Measurements from ENCODE around the gene WDR44. TPM values are rescaled to one million over a fixed set of nuclear protein-coding genes. Genes with fewer than 3 reads are reported as not detected.

WDR44 gene
- total and polyA plus RNA-seq, 7 donors: 3.0 to 23.2 (median 17.0) TPM

DNA sequence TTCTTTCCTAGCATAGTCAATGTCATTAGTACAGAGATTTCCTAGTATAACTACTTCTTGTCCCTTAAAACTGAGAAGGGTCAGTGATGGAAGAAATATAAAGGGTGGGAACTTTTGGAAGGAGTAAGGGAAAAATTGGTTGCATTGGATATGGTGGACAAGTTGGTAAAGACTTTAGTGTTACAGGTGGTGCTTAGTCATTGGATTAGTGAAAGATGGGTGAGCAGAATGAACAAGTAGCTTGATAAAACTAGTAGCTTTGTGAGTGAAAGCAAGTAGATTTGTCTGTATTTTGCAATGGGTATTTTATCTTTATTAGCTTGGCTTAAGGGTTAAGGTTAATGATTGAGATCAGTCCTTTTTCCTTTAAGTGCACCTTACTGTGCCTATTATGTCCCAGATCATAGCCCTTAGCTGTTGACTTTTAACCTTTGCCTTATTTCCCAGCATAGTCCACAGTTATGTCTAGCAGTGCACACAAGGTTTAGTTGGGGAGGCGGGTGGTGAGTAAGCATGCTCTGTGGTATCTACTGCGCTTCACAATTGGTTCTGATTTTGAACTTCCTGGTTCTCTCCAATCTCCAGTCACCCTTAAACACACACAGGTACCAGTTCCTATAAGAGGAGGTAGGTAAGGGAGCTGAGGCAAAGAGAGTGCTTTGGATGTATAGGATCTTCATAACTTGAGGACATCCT, 9.5 kb downstream of the WDR44 start:
- no peak for TF ChIP-seq POLR2A (IDR thresholded peaks at IDR 0.05)
- H3K36me3 ChIP-seq: no peaks in the 10 kb centered on the region
- peaks cover 0 to 14% (median 6%) of the 10 kb centered on the region in 4 donors for H3K4me1 ChIP-seq
- no peak overlapping the region for H3K27ac ChIP-seq
- no peaks in the 10 kb centered on the region for H3K9me3 ChIP-seq
- peaks cover 0 to 3% (median 0%) of the 10 kb centered on the region in 3 donors for H3K27me3 ChIP-seq
- intact Hi-C loops (cut with DNase I): no loop called here
- no peak for DNase-seq
- no peak overlapping the region for H3K4me3 ChIP-seq
- 72 to 86% methylated on average over 2 of the region's 2 CpGs for WGBS, 2 donors

DNA sequence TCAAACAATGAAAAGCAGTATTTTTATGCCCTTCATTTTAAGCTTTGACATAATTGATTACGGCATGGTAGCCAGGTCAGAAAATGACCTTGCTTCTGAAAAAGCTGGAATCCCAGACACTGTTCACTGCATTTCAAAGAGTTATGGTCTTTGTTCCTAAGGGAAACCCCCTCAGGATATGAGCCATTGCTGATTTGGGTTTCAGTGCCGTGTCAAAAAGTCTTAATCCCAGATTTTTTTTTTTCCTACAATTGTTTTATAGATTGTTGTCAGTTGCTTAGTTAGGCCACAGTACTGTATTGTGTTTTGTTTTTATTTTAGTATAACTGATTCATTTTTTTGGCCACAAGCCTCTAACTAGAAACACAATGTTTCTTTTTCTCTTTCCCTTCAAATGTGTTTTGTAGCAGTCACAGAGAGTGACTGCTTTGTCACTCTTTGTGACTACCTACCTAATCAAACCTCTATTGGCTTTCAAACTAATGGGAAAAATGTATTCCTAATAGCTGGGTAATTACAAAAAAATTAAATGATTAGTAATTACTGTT, 10.3 kb downstream of the WDR44 start:
- intact Hi-C loops (cut with DNase I): no loop called here
- WGBS, 2 donors: 48 to 82% methylated on average over 2 of the region's 2 CpGs
- H3K9me3 ChIP-seq: no peaks in the 10 kb centered on the region

DNA sequence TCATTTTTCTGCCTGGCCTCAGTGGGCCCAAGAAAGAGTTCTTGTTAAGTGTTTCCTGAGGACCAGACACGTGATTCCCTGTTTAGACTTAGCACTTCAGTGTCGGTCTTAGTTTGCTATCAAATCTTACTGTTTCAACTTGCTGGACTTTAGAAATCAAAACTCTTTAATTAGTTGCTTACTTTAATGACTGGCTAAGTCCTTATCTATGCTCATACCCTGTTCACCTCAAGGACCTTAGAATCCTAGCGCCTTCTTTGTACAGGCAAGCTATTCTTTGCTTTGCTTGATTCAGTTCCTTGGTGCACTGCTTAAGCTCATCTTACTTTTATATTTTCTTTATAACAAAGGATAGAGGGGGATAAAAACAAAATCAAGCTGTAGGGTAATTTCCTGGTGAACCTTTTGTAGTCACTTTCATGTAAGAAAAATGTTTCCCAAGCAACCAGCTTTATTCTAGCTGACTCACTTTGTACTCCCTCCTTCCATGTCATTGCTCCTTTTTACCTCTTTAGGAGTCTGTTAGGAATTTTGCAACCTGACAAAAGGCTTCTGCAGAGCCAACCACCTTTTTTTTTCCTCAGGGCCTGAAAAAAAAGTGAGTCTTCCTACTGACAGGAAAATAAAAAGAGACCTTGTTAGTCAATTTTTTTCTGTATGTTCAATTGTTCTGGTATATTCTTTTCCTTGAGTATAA, 14.7 kb downstream of the WDR44 start:
- no peak overlapping the region for H3K27ac ChIP-seq
- no peaks in the 10 kb centered on the region for H3K4me1 ChIP-seq
- H3K4me3 ChIP-seq: no peak overlapping the region
- H3K9me3 ChIP-seq: no peaks in the 10 kb centered on the region
- no peak for DNase-seq
- intact Hi-C loops (cut with DNase I): no loop called here
- no peaks in the 10 kb centered on the region for H3K36me3 ChIP-seq
- TF ChIP-seq POLR2AphosphoS5 (IDR thresholded peaks at IDR 0.05): no peak
- TF ChIP-seq POLR2A (IDR thresholded peaks at IDR 0.05): no peak
- TF ChIP-seq, protein P1, sequence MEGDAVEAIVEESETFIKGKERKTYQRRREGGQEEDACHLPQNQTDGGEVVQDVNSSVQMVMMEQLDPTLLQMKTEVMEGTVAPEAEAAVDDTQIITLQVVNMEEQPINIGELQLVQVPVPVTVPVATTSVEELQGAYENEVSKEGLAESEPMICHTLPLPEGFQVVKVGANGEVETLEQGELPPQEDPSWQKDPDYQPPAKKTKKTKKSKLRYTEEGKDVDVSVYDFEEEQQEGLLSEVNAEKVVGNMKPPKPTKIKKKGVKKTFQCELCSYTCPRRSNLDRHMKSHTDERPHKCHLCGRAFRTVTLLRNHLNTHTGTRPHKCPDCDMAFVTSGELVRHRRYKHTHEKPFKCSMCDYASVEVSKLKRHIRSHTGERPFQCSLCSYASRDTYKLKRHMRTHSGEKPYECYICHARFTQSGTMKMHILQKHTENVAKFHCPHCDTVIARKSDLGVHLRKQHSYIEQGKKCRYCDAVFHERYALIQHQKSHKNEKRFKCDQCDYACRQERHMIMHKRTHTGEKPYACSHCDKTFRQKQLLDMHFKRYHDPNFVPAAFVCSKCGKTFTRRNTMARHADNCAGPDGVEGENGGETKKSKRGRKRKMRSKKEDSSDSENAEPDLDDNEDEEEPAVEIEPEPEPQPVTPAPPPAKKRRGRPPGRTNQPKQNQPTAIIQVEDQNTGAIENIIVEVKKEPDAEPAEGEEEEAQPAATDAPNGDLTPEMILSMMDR (IDR thresholded peaks at IDR 0.05): no peak
- TF ChIP-seq EP300 (IDR thresholded peaks at IDR 0.05): no peak
- WGBS, 2 donors: 82 to 88% methylated on average over 3 of the region's 3 CpGs
- H3K27me3 ChIP-seq: no peaks in the 10 kb centered on the region

More for the DNA sequence above, 10.3 kb downstream of the WDR44 start:
- no peak for TF ChIP-seq POLR2A (IDR thresholded peaks at IDR 0.05)
- TF ChIP-seq POLR2AphosphoS5 (IDR thresholded peaks at IDR 0.05): no peak
- TF ChIP-seq, protein P1 (IDR thresholded peaks at IDR 0.05): no peak
- TF ChIP-seq EP300 (IDR thresholded peaks at IDR 0.05): no peak
- DNase-seq: no peak
- H3K4me1 ChIP-seq: peaks cover 0 to 9% (median 2%) of the 10 kb centered on the region in 4 donors
- no peak overlapping the region for H3K4me3 ChIP-seq
- H3K27ac ChIP-seq: no peak overlapping the region
- no peaks in the 10 kb centered on the region for H3K27me3 ChIP-seq
- H3K36me3 ChIP-seq: no peaks in the 10 kb centered on the region

DNA sequence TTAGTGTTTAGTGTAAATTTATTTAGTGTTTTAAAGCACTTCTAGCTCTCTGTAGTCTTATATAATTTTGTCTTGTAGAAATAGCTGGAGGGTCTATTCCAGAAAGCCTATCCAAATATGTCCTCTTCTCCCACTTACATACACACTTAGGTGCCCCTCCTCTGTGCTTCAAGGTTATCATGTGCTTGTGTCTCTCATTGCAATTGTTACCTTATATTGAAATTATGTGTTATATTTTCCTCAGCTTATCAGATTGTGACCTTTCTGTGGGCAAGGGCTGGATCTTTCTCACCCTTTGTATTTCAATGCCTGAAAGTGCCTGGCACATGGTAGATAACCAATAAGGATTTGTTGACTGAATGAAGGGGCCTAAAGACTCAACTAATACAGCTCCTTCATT, 18.4 kb downstream of the WDR44 start:
- H3K27ac ChIP-seq: no peak overlapping the region
- DNase-seq: no peak
- intact Hi-C loops (cut with DNase I): no loop called here
- H3K9me3 ChIP-seq: no peaks in the 10 kb centered on the region
- no peak overlapping the region for H3K4me3 ChIP-seq
- H3K27me3 ChIP-seq: no peaks in the 10 kb centered on the region
- H3K4me1 ChIP-seq: no peaks in the 10 kb centered on the region
- no peaks in the 10 kb centered on the region for H3K36me3 ChIP-seq
- TF ChIP-seq POLR2AphosphoS5 (IDR thresholded peaks at IDR 0.05): no peak
- TF ChIP-seq POLR2A (IDR thresholded peaks at IDR 0.05): no peak
- TF ChIP-seq, protein P1 (IDR thresholded peaks at IDR 0.05): no peak

DNA sequence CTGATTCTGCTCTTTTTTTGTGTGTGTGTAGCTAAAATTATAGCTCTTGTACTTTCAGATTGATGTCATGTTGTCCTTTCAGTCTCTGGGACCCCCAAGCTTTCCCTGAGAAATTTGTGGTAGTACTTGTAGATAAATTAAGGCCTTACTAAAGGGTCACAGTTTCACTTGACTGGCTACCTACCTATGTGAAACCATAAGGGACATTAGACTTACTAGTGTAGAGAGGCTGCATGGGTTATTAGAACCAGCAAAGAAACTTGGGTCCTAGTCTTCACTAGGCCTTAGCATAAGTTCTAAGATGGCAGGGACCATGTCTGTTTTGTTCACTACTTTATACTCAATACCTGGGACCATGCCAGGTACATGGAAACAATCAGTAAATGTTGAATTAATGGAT, 21.4 kb downstream of the WDR44 start:
- TF ChIP-seq, protein P1 (IDR thresholded peaks at IDR 0.05): no peak
- TF ChIP-seq POLR2A (IDR thresholded peaks at IDR 0.05) (no peak), EP300 (IDR thresholded peaks at IDR 0.05) (no peak), POLR2AphosphoS5 (IDR thresholded peaks at IDR 0.05) (no peak)
- Histone ChIP-seq H3K27me3 (no peaks in the 10 kb centered on the region), H3K36me3 (no peaks in the 10 kb centered on the region), H3K9me3 (no peaks in the 10 kb centered on the region), H3K4me1 (no peaks in the 10 kb centered on the region), H3K4me3 (no peak overlapping the region), H3K27ac (no peak overlapping the region)
- no peak for DNase-seq
- intact Hi-C loops (cut with DNase I): no loop called here
